Chondrocyte (in vitro differentiated cells): ENCODE measurements around the gene TRAPPC4. TPM values are rescaled to one million over a fixed set of nuclear protein-coding genes. Genes with fewer than 3 reads are reported as not detected.

ENCODE experiments used
- DNase-seq: peaks from one replicate; pipeline ENCODE4 v3.0.0; 2021; ENCODE audit warnings: mixed read lengths, low spot score
- H3K27ac Mint-ChIP-seq: one replicate; pipeline ENCODE4 v1.8.0; 2021; ENCODE audit warnings: mild to moderate bottlenecking, moderate library complexity, mixed read lengths; ENCODE audit not compliant: unreplicated experiment
- H3K27me3 Mint-ChIP-seq: 2 replicates; pipeline ENCODE4 v1.8.0; 2021; ENCODE audit warnings: low read depth, mixed read lengths
- H3K36me3 Mint-ChIP-seq: 2 replicates; pipeline ENCODE4 v1.8.0; 2021; ENCODE audit warnings: low read depth, mixed read lengths
- H3K4me1 Mint-ChIP-seq: 2 replicates; pipeline ENCODE4 v1.8.0; 2021; ENCODE audit warnings: low read depth, mild to moderate bottlenecking, mixed read lengths
- H3K4me3 Mint-ChIP-seq: one replicate; pipeline ENCODE4 v1.8.0; 2021; ENCODE audit warnings: mild to moderate bottlenecking, moderate library complexity, mixed read lengths; ENCODE audit not compliant: unreplicated experiment
- H3K9me3 Mint-ChIP-seq: 2 replicates; pipeline ENCODE4 v1.8.0; 2021; ENCODE audit warnings: low read depth, mixed read lengths
- CTCF ChIP-seq: fragments of 200-600 bp; sonication (generic); IDR thresholded peaks from 2 replicates; pipeline ENCODE4 v1.5.0; 2021; ENCODE audit warnings: antibody characterized with exemption, mild to moderate bottlenecking, moderate library complexity
- microRNA-seq: library from miRNA; unstranded; fragments of <30 nt; microRNA quantifications from one replicate; pipeline ENCODE4 v1.2.0, GENCODE V29; 2020; ENCODE audit warnings: borderline number of aligned reads
- total RNA-seq: library from RNA; stranded (reverse); gene quantifications from 3 replicates; pipeline ENCODE4 v1.2.1, GENCODE V29; 2021

TRAPPC4 gene
- total RNA-seq, 1 donor from 2014 or later: 73.0 TPM

DNA sequence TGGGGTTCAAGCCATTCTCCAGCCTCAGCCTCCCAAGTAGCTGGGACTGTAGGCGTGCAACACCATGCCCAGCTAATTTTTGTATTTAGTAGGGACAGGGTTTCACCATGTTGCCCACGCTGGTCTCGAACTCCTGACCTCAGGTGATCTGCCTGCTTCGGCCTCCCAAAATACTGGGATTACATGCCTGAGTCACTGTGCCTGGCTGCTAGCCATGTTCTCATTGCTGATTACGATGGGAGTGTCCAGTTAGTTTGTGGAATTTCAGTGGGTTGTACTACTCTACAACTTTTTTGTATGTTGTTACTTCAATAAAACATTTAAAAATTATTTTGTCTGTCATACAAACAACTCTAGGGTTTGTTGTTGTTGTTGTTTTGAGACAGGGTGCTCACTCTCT is 44.2 kb downstream of the TRAPPC4 start:
- Mint-ChIP-seq H3K4me3 (no peak overlapping the region), H3K4me1 (peaks cover 28% of the 10 kb centered on the region), H3K9me3 (no peaks in the 10 kb centered on the region), H3K27me3 (no peaks in the 10 kb centered on the region), H3K27ac (no peak overlapping the region), H3K36me3 (no peaks in the 10 kb centered on the region)
- no peak for DNase-seq
- no peak for TF ChIP-seq CTCF

DNA sequence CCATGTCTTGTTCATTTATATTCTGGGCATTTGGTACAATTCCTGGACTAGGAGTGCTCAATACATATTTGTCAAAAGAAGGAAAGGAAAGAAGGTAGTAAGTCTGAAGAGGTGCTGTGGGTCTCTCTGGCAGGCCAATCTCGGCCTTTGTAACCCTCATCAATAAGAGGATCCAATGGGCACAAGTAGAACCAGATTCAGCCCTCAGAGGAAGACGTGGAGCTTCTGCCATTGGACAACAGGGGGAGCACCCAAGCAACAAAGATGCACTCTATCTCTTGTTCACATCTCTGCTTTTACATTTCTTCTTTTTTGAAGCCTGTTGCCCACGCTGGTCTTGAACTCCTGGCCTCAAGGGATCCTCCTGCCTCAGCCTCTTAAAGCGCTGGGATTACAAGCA is 46.8 kb downstream of the TRAPPC4 start:
- Mint-ChIP-seq H3K27me3 (no peaks in the 10 kb centered on the region), H3K4me3 (no peak overlapping the region), H3K9me3 (no peaks in the 10 kb centered on the region), H3K27ac (no peak overlapping the region), H3K36me3 (peaks cover 3% of the 10 kb centered on the region), H3K4me1 (peaks cover 26% of the 10 kb centered on the region)
- peak; percentile 66 for TF ChIP-seq CTCF
- DNase-seq: no peak

GRCh38 chr11:119067371-119068222 is 49.0 kb downstream of the TRAPPC4 start, which contains the start of gene VPS11:
Gene VPS11, plus strand, starts transcription at chr11:119067818. Its CDS starts 6 bp downstream, at chr11:119067824.
- no peaks in the 10 kb centered on the region for H3K9me3 Mint-ChIP-seq

More at GRCh38 chr11:119067371-119068222, 49.0 kb downstream of the TRAPPC4 start, which contains the start of gene VPS11:
- Mint-ChIP-seq H3K27ac (peak within 1 kb of the TSS; percentile 95), H3K4me3 (peak within 1 kb of the TSS; percentile 96), H3K36me3 (peaks cover 12% of the 10 kb centered on the region), H3K27me3 (no peaks in the 10 kb centered on the region), H3K4me1 (peaks cover 22% of the 10 kb centered on the region)
- DNase-seq: peak; percentile 99
- no peak for TF ChIP-seq CTCF

Small RNAs within 50 kb of the gene (microRNA-seq; reads per million reads assigned to microRNA genes)
- gene MIR3656: not detected

Other genes with a start within 250 kb of the TRAPPC4 start
- gene DDX6, start 227.6 kb upstream of the TRAPPC4 start, total RNA-seq: 135 to 156 TPM (median 136 TPM) in 3 replicates
- gene CXCR5, start 134.9 kb upstream of the TRAPPC4 start, total RNA-seq: 0.07 to 0.27 TPM in 2 of 3 replicates, not detected in the other
- 131 to 145 TPM (median 138 TPM) in 3 replicates for gene BCL9L, start 92.8 kb upstream of the TRAPPC4 start, total RNA-seq
- gene UPK2, start 62.5 kb upstream of the TRAPPC4 start, total RNA-seq: 0.22 to 0.63 TPM (median 0.38 TPM) in 3 replicates
- not detected in 3 replicates for gene FOXR1, start 47.0 kb upstream of the TRAPPC4 start, total RNA-seq
- gene CENATAC, start 20.6 kb upstream of the TRAPPC4 start, total RNA-seq: 16.6 to 30.0 TPM (median 16.7 TPM) in 3 replicates
- 600 to 777 TPM (median 609 TPM) in 3 replicates for gene RPS25, start 423 bp upstream of the TRAPPC4 start, total RNA-seq
- 13.6 to 15.6 TPM (median 13.9 TPM) in 3 replicates for gene SLC37A4, start 12.1 kb downstream of the TRAPPC4 start, total RNA-seq
- gene HYOU1, start 38.4 kb downstream of the TRAPPC4 start, total RNA-seq: 213 to 227 TPM (median 214 TPM) in 3 replicates
- gene VPS11, start 49.1 kb downstream of the TRAPPC4 start, total RNA-seq: 28.0 to 30.3 TPM (median 30.1 TPM) in 3 replicates
- gene HMBS, start 66.1 kb downstream of the TRAPPC4 start, total RNA-seq: 16.1 to 21.3 TPM (median 16.7 TPM) in 3 replicates
- 37.0 to 58.2 TPM (median 41.2 TPM) in 3 replicates for gene DPAGT1, start 83.1 kb downstream of the TRAPPC4 start, total RNA-seq
- gene C2CD2L, start 88.6 kb downstream of the TRAPPC4 start, total RNA-seq: 11.8 to 13.2 TPM (median 12.1 TPM) in 3 replicates
- 16.9 to 22.9 TPM (median 21.9 TPM) in 3 replicates for gene HINFP, start 102.8 kb downstream of the TRAPPC4 start, total RNA-seq
- gene ABCG4, start 130.3 kb downstream of the TRAPPC4 start, total RNA-seq: 0.80 to 2.5 TPM (median 2.0 TPM) in 3 replicates
- 13.0 to 20.1 TPM (median 19.2 TPM) in 3 replicates for gene NLRX1, start 150.0 kb downstream of the TRAPPC4 start, total RNA-seq
- not detected in 3 replicates for gene NHERF4, start 166.7 kb downstream of the TRAPPC4 start, total RNA-seq
- 17.8 to 25.8 TPM (median 25.5 TPM) in 3 replicates for gene CBL, start 187.6 kb downstream of the TRAPPC4 start, total RNA-seq